HG02763 (cell line): Measurements from ENCODE around the gene CDH12.
"Not testable (repeated sequence)": the region's sequence is repeated elsewhere in the genome, so short reads cannot be mapped to it uniquely, and the experiment has no call there.

Source experiments
- ATAC-seq: cut with Tn5 transposase; IDR thresholded peaks from one replicate; pipeline ENCODE4 v1.9.1; 2021; ENCODE audit warnings: mild to moderate bottlenecking, moderate library complexity; ENCODE audit not compliant: unreplicated experiment

Gene CDH12

DNA sequence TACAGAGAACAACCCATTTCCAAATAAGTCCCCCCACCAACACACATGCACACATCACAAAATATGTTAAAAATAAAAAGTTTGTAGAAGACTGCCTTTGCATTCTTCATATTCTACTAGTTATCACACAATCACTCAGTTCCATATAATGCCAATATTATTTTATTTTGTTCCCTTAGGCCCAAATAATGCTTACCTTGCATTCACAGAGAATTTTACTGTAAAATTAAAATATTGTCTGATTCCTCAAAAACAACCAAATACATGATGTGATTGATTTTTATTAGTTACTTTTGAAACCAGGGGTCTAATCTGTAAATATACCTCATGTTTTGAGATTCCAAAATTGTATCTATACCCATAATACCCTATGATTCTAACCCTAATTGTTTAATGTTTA lies 536.9 kb downstream of the CDH12 start:
- no peak for ATAC-seq

DNA sequence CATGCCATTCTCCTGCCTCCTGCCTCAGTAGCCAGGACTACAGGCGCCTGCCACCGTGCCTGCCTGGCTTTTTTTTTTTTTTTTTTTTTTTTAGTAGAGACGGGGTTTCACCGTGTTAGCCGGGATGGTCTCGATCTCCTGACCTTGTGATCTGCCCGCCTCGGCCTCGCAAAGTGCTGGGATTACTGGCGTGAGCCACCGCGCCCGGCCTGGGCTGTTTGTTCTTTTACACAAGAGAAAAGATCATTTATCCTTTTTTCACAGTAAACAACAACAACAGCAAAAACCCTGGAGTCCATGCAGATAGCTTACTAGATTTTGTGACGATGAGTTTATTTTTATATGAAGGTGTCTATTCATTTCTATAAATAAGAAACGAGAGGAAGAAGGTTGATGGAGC lies 538.1 kb downstream of the CDH12 start:
- ATAC-seq, result not testable (repeated sequence)

DNA sequence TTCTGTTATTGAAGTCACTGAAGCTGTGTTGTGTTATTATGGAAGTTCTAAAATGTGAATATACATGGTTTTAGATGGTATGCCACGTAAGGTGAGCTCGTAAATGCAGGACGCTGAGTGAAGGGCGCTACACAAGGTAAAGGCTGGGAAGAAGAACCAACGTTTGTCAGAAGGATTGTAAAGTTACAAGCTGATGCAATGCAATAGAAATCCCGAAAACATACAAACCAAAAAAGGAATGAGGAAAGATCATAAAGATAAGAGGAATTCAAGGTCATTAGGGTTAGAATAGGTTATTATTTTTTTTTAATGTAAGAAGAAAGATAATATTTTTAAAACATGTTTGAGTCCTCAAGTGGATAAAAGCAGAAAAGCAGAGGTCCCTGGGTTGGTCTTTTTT lies 538.6 kb downstream of the CDH12 start:
- no peak for ATAC-seq

DNA sequence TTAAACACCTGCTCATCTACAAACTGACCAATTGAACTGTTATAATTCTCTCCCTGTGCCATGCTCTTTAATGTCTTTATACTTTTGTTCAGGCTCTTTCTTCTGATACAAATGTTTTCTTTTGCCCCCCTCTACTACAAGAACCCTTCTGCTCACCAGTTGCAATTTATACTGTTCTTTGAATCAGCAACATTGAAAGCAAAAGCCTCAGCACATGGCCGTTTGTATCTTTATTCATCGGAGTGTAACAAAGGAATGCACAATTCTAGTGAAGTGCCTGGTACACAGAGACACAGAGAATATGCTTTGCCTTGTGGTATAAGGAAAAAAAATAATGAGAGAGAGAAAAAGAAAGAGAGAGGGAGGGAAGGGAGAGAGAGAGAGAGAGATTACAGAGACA lies 547.1 kb downstream of the CDH12 start:
- ATAC-seq, result no peak

DNA sequence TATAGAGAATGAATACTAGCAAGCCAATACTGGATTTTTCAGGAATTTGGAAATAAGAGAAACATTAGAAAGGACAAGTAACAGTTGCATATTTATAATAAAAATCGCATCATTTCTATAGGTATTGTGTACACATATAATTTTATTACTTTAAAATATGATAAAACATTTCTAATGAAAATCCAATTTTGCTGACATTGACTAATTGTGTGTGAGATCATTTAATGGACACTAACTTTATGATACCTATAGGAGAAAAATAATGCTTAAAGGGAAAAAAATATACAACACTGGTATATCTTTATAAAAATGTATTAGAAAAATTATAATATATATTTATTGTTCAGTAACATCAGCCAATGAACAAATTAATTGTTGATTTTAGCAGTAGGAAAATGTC lies 557.3 kb downstream of the CDH12 start:
- no peak for ATAC-seq

DNA sequence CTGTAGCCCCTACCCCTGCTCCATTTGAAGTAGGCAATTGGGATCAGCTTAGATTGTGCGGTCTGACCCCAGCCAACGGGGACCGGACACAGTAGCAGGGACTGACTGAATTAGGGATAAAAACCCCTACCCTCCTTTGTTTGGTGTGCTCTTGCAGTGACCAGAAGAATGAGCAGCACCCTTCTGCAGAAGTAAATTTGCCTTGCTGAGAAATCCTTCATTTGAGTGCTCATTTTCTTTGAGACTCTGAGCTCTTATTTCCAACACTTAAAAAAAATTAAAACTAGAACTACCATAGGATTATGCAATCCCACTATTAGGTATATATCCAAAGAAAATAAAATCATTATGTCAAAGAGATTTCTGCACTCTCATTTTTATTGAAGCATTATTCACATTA lies 560.0 kb downstream of the CDH12 start:
- ATAC-seq, result no peak

DNA sequence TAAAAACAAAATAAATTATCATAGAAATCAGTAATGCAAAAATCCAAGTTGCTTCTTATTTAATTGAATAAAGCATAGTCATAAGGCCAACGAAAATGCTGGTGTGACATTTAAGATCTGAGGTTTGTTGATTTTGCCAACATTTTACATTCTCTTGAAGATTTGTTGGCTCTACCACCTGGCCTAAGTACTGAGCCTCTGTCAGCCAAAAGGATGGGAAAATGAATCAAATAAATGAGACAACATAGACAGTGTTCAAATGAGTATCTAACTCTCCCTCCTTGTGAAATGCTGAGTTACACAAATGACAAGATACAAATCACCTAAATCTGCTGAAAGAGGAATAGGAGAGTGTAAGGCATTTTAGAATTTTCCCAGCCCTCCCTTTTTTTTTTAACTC lies 575.0 kb downstream of the CDH12 start:
- no peak for ATAC-seq

DNA sequence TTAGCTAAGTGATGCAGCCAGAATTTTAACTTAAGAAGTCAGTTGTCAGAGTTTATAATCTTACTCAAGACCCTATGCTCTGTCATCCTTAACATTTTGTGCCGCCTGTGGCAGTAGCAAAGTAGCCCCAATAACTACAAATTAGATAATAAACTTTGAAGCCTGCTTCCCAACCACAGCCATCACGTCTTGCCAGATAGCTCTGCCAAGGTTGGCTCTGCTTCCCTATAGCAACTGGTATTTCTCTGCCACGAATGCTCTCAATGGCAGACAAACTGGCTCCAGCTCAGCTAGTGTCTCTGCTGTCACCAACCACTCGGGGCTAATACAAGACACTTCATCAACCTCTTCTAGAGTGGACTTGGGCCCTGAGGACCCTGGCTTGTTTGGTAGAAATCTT lies 576.1 kb downstream of the CDH12 start:
- no peak for ATAC-seq

DNA sequence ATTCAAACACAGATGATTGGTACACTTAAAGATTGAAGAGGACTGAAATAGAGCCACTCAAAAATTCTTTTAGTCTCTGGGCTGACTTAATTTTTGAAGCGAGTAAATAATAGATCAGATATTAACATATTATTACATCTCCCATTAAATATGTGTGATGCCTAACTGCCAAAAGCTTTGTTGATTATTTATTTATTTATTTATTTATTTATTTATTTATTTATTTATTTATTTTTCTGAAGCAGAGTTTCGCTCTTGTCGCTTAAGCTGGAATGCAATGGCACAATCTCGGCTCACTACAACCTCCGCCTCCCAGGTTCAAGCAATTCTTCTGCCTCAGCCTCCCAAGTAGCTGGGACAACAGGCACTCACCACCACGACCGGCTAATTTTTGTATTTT lies 587.3 kb downstream of the CDH12 start:
- not testable (repeated sequence) for ATAC-seq

DNA sequence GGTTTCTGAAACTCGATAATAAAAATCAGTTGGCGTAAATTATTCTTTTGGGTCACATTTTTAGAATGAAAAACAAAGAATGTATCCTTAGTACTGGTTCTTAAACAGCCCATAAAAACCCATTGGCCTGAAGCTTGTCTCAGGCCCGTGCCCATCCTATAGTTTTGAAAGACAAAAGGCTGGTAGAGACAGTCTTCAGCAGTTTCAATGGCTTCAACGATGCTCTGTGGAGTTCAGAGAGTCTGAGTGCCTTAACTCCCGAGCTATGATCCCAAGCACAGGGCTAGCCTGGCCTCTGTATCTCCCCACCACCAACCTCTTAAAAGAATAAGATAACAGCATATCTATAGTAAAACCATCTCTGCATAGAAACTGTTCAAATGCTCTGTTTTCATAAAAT lies 595.0 kb downstream of the CDH12 start:
- ATAC-seq, result no peak

DNA sequence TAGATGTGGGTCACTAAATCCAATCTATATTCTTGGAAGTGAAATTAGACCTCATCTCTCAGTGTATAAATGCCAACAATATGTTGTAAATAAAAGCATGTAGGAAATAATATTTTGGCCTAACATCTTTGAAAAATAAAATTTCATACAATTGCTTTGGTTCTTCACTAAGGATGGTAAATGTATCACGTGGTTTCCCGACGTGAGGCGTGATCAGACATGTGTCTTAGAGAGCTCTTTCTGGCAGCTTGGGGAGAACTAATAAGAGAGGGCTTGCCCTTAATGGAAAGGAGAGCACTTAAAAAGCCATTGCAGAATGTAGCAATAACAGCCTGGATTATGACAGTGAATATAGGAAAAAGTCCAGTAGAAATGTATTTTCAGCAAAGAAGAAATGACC lies 602.6 kb downstream of the CDH12 start:
- no peak for ATAC-seq

DNA sequence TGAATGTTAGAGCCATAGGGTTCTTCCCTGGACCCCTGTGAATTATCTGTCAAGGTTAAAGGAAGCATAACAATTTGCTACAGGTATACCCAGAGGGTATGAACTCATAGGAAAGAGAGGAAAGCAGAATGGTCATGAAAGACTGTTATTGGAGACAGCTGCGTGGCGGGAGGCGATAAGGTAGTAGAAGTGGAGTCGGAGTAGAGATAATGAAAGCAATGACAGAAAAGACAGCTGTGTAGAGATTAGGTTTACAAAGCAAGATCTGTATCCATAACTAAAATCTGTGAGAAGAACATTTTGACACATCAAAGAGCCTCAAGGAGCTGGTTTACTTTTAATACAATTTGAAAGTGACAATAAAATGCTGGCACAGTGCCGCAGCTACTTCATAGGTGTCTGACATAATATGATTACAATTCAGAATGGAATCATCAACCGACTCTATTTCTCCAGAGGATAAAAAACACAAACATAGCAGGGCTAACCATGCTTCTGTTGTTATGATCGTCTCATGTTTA lies 603.9 kb downstream of the CDH12 start:
- no peak for ATAC-seq

DNA sequence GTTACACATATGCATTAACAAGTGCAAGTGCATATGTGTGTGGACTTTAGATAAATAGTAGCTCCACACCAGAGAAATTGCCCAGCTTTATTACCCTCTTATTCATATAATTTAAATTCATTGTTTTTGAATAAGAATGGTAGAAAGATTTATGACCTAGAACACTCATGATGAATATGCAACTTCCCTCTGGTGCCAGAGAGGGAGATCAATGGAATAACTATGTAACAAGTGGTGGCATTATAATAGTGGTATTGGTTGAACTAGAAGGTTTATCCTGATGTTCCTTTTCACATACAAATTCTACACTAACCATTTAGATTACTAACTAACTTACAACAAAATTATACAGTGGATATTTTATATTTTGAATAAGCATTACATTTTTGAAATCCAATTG lies 607.4 kb downstream of the CDH12 start:
- ATAC-seq, result no peak

DNA sequence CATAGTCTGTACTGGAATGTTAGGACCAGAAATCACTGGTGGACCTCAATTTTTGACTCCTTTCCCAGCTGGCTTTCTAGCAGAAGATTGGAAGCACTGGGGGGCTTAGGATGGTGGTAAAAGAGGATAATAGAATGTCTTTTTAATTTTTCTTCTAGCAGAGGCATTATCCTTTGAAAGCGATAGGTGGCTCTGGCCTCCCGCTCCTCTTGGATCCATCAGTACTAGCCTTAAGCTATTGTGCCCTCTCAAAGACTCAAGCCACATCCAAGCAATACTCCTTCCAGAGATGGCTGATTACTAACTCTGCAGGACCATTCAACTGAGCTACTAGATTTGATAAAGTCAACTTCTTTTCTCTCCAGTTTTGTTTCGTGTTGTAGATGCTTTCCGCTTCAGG lies 610.6 kb downstream of the CDH12 start:
- no peak for ATAC-seq

DNA sequence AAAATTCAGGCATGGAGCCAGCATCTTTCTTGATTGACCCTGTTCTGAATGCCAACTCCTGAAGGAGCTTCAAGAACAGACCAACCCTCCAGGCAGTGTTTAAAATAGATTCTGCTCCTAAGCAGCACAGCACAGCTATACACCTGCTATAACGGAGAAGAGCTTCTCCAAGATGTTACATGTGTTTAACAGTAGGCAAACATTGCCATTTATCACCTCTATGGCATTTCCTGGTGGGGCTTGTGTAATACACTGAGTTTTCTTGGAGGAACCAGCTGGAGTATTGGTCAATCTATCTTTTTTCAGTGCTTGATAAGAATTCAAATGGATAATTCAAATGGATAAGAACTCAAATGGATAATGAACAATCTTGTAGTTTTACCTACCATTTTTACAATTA lies 615.1 kb downstream of the CDH12 start:
- no peak for ATAC-seq

DNA sequence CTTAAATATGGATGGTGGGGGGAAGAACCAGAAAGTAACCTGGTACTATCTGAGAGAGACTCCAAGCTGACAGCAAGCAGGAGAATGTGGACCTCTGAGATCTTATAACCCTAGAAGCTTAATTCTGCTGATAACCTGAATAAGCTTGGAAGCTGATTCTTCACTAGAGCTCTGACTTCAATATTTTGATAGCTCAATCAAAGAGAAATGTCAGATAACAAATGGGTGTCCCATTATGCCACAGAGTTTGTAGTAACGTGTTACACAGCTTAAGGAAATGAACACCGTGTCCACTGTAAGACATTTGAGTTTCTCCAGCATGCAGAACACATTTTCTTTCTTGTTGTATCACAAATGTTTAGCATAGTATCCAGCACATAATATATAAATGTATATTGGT lies 626.7 kb downstream of the CDH12 start:
- ATAC-seq, result no peak

DNA sequence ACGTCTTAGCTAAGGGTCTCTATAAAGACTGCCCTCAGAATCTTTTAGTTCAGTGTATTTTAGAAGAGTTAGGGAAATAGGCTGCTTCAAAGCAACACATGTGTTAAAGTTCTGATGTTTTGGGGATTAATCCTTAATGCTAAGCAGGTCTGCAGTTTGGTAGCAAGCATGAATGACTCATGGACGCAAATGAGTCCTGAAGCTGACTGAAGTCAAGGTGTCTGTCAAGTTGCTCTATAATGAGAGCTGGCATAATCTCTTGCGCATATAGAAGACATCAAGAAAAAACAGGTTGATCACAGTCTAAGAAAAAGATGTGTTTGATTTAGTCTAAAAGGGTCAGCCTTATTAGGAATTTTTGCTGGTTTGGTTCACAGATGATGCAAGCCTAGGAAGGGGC lies 630.1 kb downstream of the CDH12 start:
- no peak for ATAC-seq

DNA sequence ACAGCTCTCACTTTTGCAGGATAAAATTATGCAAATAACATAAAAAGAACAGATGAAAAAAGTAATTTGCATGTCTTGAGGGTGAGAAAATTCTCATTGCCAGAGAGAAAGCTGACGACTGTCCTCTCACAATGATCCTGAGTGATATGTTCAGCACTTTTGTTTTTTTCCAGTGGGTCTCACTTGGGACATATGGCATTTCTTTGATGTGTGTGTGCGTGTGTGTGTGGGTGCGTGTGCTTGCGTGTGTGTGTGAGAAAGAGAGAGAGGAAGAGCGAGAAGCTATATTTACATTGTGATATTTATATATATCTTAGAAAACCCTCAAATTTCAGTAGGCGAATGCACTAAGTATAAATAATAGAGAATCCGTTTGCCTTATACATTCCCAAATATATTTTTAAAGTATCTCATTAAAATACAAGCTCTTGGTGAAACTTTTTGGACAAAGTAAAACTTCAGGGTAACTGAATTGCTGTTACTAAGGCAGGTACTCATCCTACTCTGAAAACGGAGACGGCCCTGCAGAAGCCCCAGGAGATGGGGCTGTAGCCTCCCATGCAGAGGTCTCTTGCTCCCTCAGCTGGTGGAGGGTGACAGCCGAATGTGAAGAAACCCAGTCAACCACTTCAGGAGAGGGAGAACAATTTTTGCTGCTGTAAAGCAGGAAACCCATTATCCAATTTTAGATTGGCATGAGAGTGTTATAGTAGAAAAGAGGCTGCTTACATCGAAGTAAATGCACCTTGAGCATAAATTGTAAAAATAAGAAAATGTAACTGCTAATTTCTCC lies 639.2 kb downstream of the CDH12 start:
- not testable (repeated sequence) for ATAC-seq

DNA sequence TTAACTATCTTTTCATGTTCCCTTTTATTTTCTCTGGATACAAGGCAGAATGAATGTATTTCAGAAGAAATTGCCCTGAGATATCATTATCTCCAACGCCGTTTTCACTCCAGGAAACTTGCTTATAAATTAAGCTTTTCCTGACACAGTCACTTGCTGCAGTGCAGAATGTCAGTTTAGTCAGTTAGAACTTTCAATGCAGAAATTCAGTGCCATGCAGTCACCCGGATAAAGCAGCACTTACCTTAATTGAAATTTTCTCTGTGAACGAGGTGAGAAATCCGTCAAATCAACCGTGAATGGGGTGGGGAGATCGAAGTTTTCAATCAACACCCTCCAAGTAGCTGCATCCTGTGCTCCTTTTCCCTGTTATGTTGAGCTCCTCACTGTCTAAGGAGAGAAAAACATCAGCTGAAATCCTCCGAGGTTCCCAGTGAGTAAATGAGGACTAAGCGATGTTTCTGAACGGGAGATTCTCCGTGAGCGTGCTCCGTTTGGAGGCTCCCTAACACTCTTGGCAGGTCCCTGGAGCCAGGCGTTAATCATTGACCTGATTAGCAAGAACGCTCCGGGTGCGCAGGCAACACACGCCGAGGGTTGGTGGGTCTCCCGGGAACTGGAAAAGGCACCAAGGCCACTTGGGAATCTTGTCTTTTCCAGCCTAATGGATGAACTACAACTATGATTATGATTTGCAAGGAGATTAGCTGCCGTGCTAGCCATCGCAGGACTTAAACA lies 640.7 kb downstream of the CDH12 start:
- ATAC-seq, result not testable (repeated sequence)

DNA sequence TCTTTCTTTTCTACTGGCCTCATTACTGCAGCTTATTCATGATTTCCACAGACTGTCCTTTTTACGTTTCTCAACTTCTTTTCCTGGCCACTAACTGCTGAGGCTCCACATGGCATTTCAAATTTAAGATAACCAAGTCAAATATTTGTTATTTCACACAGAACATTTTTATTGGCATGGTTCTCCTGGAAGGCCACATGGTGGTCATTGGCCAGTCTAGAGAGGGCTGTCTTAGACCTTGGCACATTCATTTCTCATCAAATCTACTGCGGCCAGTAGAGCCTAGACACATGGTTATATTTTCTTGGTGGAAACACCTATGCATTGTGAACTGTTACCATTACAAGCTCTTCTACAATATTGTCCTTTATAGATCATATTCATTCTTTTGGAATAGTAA lies 644.7 kb downstream of the CDH12 start:
- not testable (repeated sequence) for ATAC-seq

DNA sequence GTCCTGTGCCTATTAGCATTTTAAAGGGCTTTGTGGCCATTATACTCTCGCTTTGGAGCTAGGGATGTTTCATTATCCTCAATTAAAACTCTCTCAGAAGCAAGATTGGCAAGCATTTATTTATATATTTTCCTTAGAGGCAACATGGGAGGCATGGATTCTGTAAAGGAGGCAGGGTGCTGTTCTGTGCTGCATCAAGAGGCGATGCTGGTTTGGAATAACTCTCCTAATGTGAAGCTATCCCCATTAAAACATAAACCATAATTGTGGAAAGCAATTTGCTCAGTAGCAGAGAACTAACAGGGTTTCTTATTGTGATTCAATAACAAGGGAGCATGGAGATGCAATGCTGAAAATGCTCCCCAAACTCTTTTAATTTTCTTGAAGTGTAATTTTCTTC lies 664.5 kb downstream of the CDH12 start:
- ATAC-seq, result not testable (repeated sequence)

DNA sequence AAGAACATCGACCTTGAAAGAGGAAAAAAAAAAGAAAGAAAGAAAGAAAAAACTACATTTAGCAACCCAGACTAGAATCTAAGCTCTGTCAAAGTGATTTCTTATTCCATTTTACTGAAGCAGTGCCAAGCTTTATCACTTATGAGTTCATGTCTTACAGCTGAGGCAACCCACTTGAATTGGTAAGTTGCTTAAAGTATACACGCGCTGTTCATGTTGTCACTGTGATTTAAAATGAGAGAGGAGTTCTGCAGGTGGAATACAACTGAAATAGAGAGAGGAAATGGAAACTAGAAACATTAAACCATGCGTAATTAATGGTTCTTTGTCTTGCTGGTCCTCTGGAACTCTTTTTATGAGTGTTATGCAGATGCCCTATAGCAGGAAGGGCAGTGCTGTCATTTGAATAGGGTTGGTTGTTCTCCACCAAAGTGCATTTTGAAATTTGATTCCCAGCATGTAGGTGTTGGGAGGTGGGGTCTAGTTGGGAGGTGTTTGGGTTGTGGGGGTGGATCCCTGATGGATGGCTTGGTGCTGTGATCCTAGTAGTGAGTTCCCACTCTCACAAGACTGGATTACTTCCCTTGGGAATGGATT lies 665.4 kb downstream of the CDH12 start:
- ATAC-seq, result not testable (repeated sequence)
